Adipose tissue (tissue), 3 donors: ENCODE results near the gene MFAP1. TPM values are rescaled to one million over a fixed set of nuclear protein-coding genes. Genes with fewer than 3 reads are reported as not detected.
"Not testable (repeated sequence)": the region's sequence is repeated elsewhere in the genome, so short reads cannot be mapped to it uniquely, and the experiment has no call there.

ENCODE experiments used
- H3K27ac ChIP-seq: one replicate; pipeline ENCODE4 v1.5.1; 2013; ENCODE audit warnings: low read depth, low read length
- WGBS, 3 donors: extraction: QIAGEN DNeasy Blood & Tissue Kit; methylation state at CpG; one replicate each; pipeline ENCODE4 v1.1.7; 2013; 5-methylcytosine and 5-hydroxymethylcytosine counted together
- polyA plus RNA-seq, 3 donors: library from polyadenylated mRNA; stranded (reverse); fragments of 200-250 nt; gene quantifications; one replicate each; pipeline ENCODE4 v1.2.3, GENCODE V29; 2013
- donor health status: healthy with polysubstance abuse.
- donor health status: Bipolar disorder and iron deficiency.
- donor health status: healthy.

MFAP1 gene
- polyA plus RNA-seq: 10 to 100 TPM; 11.2 to 18.1 (median 14.9) TPM

GRCh38 chr15:43824302-43825246, at the start of gene MFAP1:
Gene MFAP1 (minus strand): TSS chr15:43824690. CDS start chr15:43824569, 121 bp downstream.
- H3K27ac ChIP-seq: no peak within 1 kb of the TSS
- WGBS, 3 donors: 8 to 9% (median 9%) methylated on average over 46 of the region's 46 CpGs

DNA sequence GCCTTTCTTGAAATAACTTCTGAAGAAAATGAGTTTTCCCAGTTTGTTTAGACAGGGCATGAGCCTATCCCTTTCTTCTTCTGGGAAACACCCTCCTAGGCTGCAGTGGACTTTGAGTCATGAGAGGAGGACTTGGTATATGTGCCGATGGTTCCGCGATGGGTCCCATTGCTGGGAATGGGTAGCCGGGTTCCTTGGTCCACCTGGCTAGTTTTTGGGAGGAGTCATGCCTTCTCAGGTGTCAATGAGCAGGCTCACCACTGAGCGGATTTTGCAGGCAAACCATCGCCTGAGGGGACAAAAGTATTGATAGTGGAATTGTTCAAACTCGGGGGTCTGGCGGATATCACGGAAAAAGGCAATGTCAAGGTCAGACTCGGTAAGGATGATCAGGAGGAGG, 49.2 kb upstream of the MFAP1 start:
- H3K27ac ChIP-seq: no peak overlapping the region
- 88 to 98% (median 96%) methylated on average over 10 of the region's 10 CpGs for WGBS, 3 donors

- WGBS, 3 donors: 55 to 70% (median 67%) methylated on average over 6 of the region's 6 CpGs
These were observed 48.0 kb upstream of the MFAP1 start for GRCh38 chr15:43872416-43873020.

DNA sequence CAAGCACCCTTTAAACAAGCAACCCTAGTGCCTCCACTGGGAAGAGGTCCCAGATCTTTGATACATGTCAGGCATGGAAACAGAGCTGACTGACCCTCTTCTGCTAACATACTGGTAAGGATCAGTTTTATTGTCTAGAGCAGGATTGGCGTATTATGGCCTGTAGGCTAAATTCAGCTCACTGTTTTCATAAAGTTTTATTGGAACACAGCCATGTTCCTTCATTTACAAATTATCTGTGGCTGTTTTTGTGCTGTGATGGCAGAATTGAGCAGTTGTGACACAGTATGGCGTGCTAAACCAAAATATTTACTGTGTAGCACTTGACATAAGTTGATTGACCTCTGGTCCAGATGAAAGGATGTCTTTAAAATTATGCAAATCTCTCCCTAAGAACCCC, 47.3 kb upstream of the MFAP1 start:
- WGBS, 3 donors: 92 to 97% (median 96%) methylated on average over 2 of the region's 2 CpGs
- H3K27ac ChIP-seq: no peak overlapping the region

More at GRCh38 chr15:43872416-43873020, 48.0 kb upstream of the MFAP1 start:
- no peak overlapping the region for H3K27ac ChIP-seq

- 92% methylated on average over 2 of the region's 2 CpGs for WGBS, 3 donors
- no peak overlapping the region for H3K27ac ChIP-seq
These were observed 43.9 kb upstream of the MFAP1 start for GRCh38 chr15:43868406-43868805.

GRCh38 chr15:43867096-43867495, 42.6 kb upstream of the MFAP1 start:
- WGBS, 3 donors: 83 to 94% (median 88%) methylated on average over 5 of the region's 5 CpGs

DNA sequence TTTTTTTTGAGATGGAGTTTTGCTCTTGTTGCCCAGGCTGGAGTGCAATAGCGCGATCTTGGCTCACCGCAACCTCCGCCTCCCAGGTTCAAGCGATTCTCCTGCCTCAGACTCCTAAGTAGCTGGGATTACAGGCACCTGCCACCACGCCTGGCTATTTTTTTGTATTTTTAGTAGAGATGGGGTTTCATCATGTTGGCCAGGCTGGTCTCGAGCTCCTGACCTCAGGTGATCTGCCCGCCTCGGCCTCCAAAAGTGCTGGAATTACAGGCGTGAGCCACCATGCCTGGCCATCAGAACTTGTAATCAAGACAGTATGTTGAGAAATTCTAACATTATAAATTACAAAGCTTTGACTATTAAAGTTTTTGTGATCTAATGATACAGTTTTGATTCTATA, 42.1 kb upstream of the MFAP1 start:
- H3K27ac ChIP-seq: not testable (repeated sequence)
- 94 to 98% (median 95%) methylated on average over 10 of the region's 10 CpGs for WGBS, 3 donors

More at GRCh38 chr15:43867096-43867495, 42.6 kb upstream of the MFAP1 start:
- no peak overlapping the region for H3K27ac ChIP-seq

- 54 to 87% (median 78%) methylated on average over 4 of the region's 4 CpGs for WGBS, 3 donors
- H3K27ac ChIP-seq: no peak overlapping the region
These were observed 35.1 kb upstream of the MFAP1 start for GRCh38 chr15:43859546-43859945.

- no peak overlapping the region for H3K27ac ChIP-seq
- 76 to 93% (median 80%) methylated on average over 6 of the region's 6 CpGs for WGBS, 3 donors
These were observed 30.3 kb upstream of the MFAP1 start for GRCh38 chr15:43854801-43855200.

DNA sequence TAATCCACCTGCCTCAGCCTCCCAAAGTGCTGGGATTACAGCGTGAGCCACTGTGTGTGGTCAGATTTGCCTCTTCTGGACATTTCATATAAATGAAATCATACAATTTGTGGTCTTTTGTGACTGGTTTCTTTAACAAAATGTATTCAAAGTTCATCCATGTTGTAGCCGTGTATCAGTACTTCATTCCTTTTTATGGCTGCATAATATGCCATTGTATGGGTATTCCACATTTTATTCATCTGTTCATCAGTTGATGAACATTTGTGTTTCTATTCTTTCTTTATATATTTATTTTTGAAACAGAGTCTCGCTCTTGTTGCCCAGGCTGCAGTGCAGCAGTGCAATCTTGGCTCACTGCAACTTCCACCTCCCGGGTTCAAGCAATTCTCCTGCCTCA, 28.1 kb upstream of the MFAP1 start:
- H3K27ac ChIP-seq: no peak overlapping the region
- WGBS, 3 donors: 96 to 98% (median 97%) methylated on average over 4 of the region's 4 CpGs

GRCh38 chr15:43851251-43851650, 26.8 kb upstream of the MFAP1 start:
- H3K27ac ChIP-seq: no peak overlapping the region
- WGBS, 3 donors: 97 to 99% (median 97%) methylated on average over 3 of the region's 3 CpGs

DNA sequence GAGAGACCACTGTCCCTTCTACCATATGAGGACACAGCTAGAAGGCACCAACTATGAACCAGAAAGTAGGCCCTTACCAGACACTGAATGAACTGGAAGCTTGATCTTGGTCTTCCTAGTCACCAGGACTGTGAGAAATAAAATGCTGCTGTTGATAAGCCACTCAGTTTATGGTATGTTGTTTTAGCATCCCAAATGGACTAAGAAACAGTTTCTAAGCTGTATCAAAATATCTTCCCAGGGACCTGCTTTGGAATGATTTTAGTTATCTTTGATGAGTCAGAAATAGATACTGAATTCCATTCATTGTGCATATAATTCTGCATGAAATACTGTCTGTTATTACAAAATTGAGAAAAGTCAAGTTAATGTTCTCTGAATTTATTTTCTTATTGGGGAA, 20.9 kb upstream of the MFAP1 start:
- H3K27ac ChIP-seq: no peak overlapping the region

GRCh38 chr15:43832485-43832884, 8.0 kb upstream of the MFAP1 start:
- WGBS, 3 donors: 90 to 98% (median 97%) methylated on average over 6 of the region's 6 CpGs
- H3K27ac ChIP-seq: not testable (repeated sequence)

- not testable (repeated sequence) for H3K27ac ChIP-seq
- WGBS, 3 donors: 93 to 95% (median 94%) methylated on average over 14 of the region's 14 CpGs
These were observed 7.1 kb upstream of the MFAP1 start for GRCh38 chr15:43831519-43832052.

- H3K27ac ChIP-seq: not testable (repeated sequence)
- 95 to 97% (median 96%) methylated on average over 9 of the region's 9 CpGs for WGBS, 3 donors
These were observed 6.3 kb upstream of the MFAP1 start for GRCh38 chr15:43830691-43831275.

DNA sequence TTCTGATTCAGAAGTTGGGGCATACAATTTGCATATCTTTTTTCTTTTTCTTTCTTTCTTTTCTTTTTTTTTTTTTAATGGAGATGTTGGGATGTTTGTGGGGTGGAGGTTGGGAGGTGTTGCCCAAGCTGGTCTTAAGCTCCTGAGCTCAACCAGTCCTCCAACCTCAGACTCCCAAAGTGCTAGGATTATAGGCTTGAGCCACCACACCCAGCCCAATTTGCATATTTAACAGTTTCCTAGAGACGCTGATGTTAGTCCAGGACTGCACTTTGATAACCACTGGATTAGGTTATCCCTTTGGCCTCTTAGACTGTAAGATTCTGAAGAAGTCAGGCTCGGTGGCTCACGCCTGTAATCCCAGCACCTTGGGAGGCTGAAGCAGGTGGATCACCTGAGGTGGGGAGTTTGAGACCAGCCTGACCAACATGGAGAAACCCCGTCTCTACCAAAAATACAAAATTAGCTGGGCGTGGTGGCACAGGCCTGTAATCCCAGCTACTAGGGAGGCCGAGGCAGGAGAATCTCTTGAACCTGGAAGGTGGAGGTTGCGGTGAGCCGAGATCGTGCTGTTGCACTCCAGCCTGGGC, 5.6 kb upstream of the MFAP1 start:
- not testable (repeated sequence) for H3K27ac ChIP-seq
- WGBS, 3 donors: 95 to 97% (median 96%) methylated on average over 9 of the region's 9 CpGs

GRCh38 chr15:43828061-43828657, 3.7 kb upstream of the MFAP1 start:
- 58 to 78% (median 65%) methylated on average over 6 of the region's 6 CpGs for WGBS, 3 donors
- H3K27ac ChIP-seq: no peak overlapping the region
